ENCODE results near the gene SLAMF1. TPM values are rescaled to one million over a fixed set of nuclear protein-coding genes. Genes with fewer than 3 reads are reported as not detected.
A peak's percentile ranks its signal among the peaks of the same experiment; 100 is the strongest.

SLAMF1 gene
- total RNA-seq, 1 experiment from 2014 or later, result 2.2 TPM

GRCh38 chr1:160638926-160639325, 7.9 kb downstream of the SLAMF1 start:
- Histone ChIP-seq H3K9me3 (ENCODE audit: low read depth, low read length, poor library complexity, severe bottlenecking) (no peaks in the 10 kb centered on the region), H3K4me3 (ENCODE audit: low read depth, low read length, poor library complexity, severe bottlenecking) (no peak overlapping the region), H3K36me3 (ENCODE audit: insufficient read depth, low read length, poor library complexity, severe bottlenecking) (no peaks in the 10 kb centered on the region), H3K27ac (ENCODE audit: low read depth, low read length, poor library complexity, severe bottlenecking) (no peak overlapping the region), H3K27me3 (replicated peaks; ENCODE audit: insufficient read depth, low read depth, low read length, poor library complexity) (no peaks in the 10 kb centered on the region), H3K4me1 (ENCODE audit: insufficient read depth, low read length, poor library complexity, severe bottlenecking) (peaks cover 3% of the 10 kb centered on the region)
- intact Hi-C loops (cut with micrococcal nuclease; ENCODE audit: unreplicated experiment), result no loop called here
- no peak for DNase-seq (ENCODE audit: low spot score)
- CTCF ChIA-PET, result no interaction called here
- POLR2A ChIA-PET (ENCODE audit: low non-redundant PET), result no interaction called here
- no TSS peak for BruUV-seq (replicated peaks)
- TF ChIP-seq EZH2 (IDR thresholded peaks at IDR 0.05; ENCODE audit: borderline replicate concordance, low read depth, low read length, poor library complexity, severe bottlenecking), result no peak
- TF ChIP-seq CTCF (conservative IDR thresholded peaks at IDR 0.05; ENCODE audit: low read depth, low read length), result no peak

DNA sequence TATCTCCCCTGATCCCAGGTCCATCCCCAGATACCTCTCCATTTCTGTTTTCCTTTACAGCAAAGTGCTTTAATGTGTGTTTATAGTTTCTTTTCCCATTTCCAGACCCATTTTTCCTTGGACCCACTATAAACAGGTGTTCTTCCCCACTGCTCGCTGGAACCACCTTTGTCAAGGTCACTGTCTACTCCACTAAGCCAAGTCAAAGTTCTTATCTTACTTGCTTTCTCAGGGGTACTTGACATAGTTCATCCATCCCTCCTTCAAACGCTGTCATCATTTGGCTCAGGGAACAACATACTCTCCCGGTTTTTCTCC, 8.3 kb downstream of the SLAMF1 start:
- TF ChIP-seq EZH2 (IDR thresholded peaks at IDR 0.05; ENCODE audit: borderline replicate concordance, low read depth, low read length, poor library complexity, severe bottlenecking) (no peak), CTCF (conservative IDR thresholded peaks at IDR 0.05; ENCODE audit: low read depth, low read length) (no peak)
- H3K36me3 ChIP-seq (ENCODE audit: insufficient read depth, low read length, poor library complexity, severe bottlenecking), result no peaks in the 10 kb centered on the region
- H3K27ac ChIP-seq (ENCODE audit: low read depth, low read length, poor library complexity, severe bottlenecking), result no peak overlapping the region
- POLR2A ChIA-PET (ENCODE audit: low non-redundant PET), result no interaction called here
- DNase-seq (ENCODE audit: low spot score), result no peak
- BruUV-seq (replicated peaks), result no TSS peak
- no peaks in the 10 kb centered on the region for H3K27me3 ChIP-seq (replicated peaks; ENCODE audit: insufficient read depth, low read depth, low read length, poor library complexity)
- intact Hi-C loops (cut with micrococcal nuclease; ENCODE audit: unreplicated experiment), result no loop called here
- CTCF ChIA-PET, result no interaction called here
- no peak overlapping the region for H3K4me3 ChIP-seq (ENCODE audit: low read depth, low read length, poor library complexity, severe bottlenecking)
- H3K9me3 ChIP-seq (ENCODE audit: low read depth, low read length, poor library complexity, severe bottlenecking), result no peaks in the 10 kb centered on the region
- H3K4me1 ChIP-seq (ENCODE audit: insufficient read depth, low read length, poor library complexity, severe bottlenecking), result peaks cover 3% of the 10 kb centered on the region

- no peaks in the 10 kb centered on the region for H3K36me3 ChIP-seq (ENCODE audit: insufficient read depth, low read length, poor library complexity, severe bottlenecking)
- BruUV-seq (replicated peaks), result no TSS peak
- intact Hi-C loops (cut with micrococcal nuclease; ENCODE audit: unreplicated experiment), result no loop called here
- ChIA-PET CTCF (no interaction called here), POLR2A (ENCODE audit: low non-redundant PET) (no interaction called here)
- no peak overlapping the region for H3K27ac ChIP-seq (ENCODE audit: low read depth, low read length, poor library complexity, severe bottlenecking)
- peak; percentile 23 for DNase-seq (ENCODE audit: low spot score)
- no peaks in the 10 kb centered on the region for H3K9me3 ChIP-seq (ENCODE audit: low read depth, low read length, poor library complexity, severe bottlenecking)
- H3K27me3 ChIP-seq (replicated peaks; ENCODE audit: insufficient read depth, low read depth, low read length, poor library complexity), result no peaks in the 10 kb centered on the region
- TF ChIP-seq CTCF (conservative IDR thresholded peaks at IDR 0.05; ENCODE audit: low read depth, low read length) (no peak), EZH2 (IDR thresholded peaks at IDR 0.05; ENCODE audit: borderline replicate concordance, low read depth, low read length, poor library complexity, severe bottlenecking) (no peak)
- no peak overlapping the region for H3K4me3 ChIP-seq (ENCODE audit: low read depth, low read length, poor library complexity, severe bottlenecking)
- H3K4me1 ChIP-seq (ENCODE audit: insufficient read depth, low read length, poor library complexity, severe bottlenecking), result peaks cover 3% of the 10 kb centered on the region
Observed at GRCh38 chr1:160637821-160638539, 8.9 kb downstream of the SLAMF1 start.

All from A673 (cell line).